Heart right ventricle (tissue), 16 donors: ENCODE data around the gene ZNF764. TPM values are rescaled to one million over a fixed set of nuclear protein-coding genes. Genes with fewer than 3 reads are reported as not detected.
A peak's percentile ranks its signal among the peaks of the same experiment; 100 is the strongest.

Experiments used
- ATAC-seq, 8 donors: fragments of 200-7000 bp; cut with Tn5 transposase; one replicate each; pipeline ENCODE4 v1.9.1; 2020; ENCODE audit warnings: mild to moderate bottlenecking in 8 of 8, moderate library complexity in 8 of 8, moderate number of reproducible peaks in 1 of 8
- DNase-seq, 2 donors: peaks; one replicate each; pipeline ENCODE4 v3.0.0-alpha.2; 2020
- H3K27ac ChIP-seq, 10 donors: fragments of 200-600 bp; sonication (generic) in 2 of 10; one replicate each; pipeline versions ENCODE4 v1.5.0 to v1.8.0; 2020 to 2022; ENCODE audit warnings: mild to moderate bottlenecking in 3 of 10
- H3K27me3 ChIP-seq, 7 donors: fragments of 200-600 bp; one replicate each; pipeline ENCODE4 v1.8.0; 2021 to 2022; ENCODE audit warnings: mild to moderate bottlenecking in 2 of 7
- H3K36me3 ChIP-seq, 9 donors: fragments of 200-600 bp; sonication (generic) in 1 of 9; one replicate each; pipeline versions ENCODE4 v1.5.0 to v1.8.0; 2020 to 2022; ENCODE audit warnings: mild to moderate bottlenecking in 2 of 9
- H3K4me1 ChIP-seq, 9 donors: fragments of 200-600 bp; sonication (generic) in 1 of 9; one replicate each; pipeline versions ENCODE4 v1.5.0 to v1.8.0; 2020 to 2022; ENCODE audit warnings: mild to moderate bottlenecking in 4 of 9
- H3K4me3 ChIP-seq, 10 donors: fragments of 200-600 bp; sonication (generic) in 2 of 10; one replicate each; pipeline versions ENCODE4 v1.5.0 to v1.8.0; 2020 to 2022; ENCODE audit warnings: mild to moderate bottlenecking in 7 of 10, moderate library complexity in 2 of 10
- H3K9me3 ChIP-seq, 11 donors: fragments of 200-600 bp in 10 of 11; sonication (generic) in 2 of 11; one replicate each; pipeline versions ENCODE4 v1.5.0 to v1.8.0; 2013 to 2022; ENCODE audit warnings: mild to moderate bottlenecking in 2 of 11, control low read depth in 1 of 11, moderate library complexity in 1 of 11
- CTCF ChIP-seq, 9 donors: fragments of 200-600 bp; sonication (generic) in 2 of 9; IDR thresholded peaks; one replicate each; pipeline versions ENCODE4 v1.5.0 to v1.8.0; 2021 to 2022; ENCODE audit warnings: antibody characterized with exemption in 9 of 9, mild to moderate bottlenecking in 5 of 9, moderate library complexity in 1 of 9
- WGBS, 2 donors: extraction: QIAGEN DNeasy Blood & Tissue Kit; methylation state at CpG; one replicate each; pipeline ENCODE4 v1.1.7; 2013; ENCODE audit warnings: inconsistent platforms in 1 of 2; 5-methylcytosine and 5-hydroxymethylcytosine counted together
- intact Hi-C, 10 donors: fragments of 100-400 bp; cut with DNase I; formaldehyde crosslinking; loops; one replicate each; pipeline versions ENCODE4 v1.11.1 to v1.14.2; 2022
- polyA plus RNA-seq, 2 donors: library from polyadenylated mRNA; stranded (reverse); fragments of 200-250 nt; gene quantifications; one replicate each; pipeline ENCODE4 v1.2.3, GENCODE V29; 2013
- total RNA-seq, 10 donors: library from RNA; stranded (reverse); fragmentation: NEBNext Ultra II Directional in 3 of 10; extraction: Animal tissue kit (Norgen Biotek cat#: 25700) in 3 of 10; gene quantifications; one replicate each; pipeline versions ENCODE4 v1.2.1 to v1.2.4, GENCODE V29; 2021 to 2023
- donor health status: Arrhythmogenic right ventricular cardiomyopathy.
- donor health status: ischemic (EF 13 %, LVEDD 7.1; RV severe dilation, severe dysfunction).
- donor health status: healthy with polysubstance abuse.
- donor health status: DM: no; HTN: yes; CAD: no.
- donor health status: DM: no; HTN: no; CAD: no.
- donor health status: ischemic (EF 25% LVEDD 6.9; RV normal size, moderate dysfunction).
- donor health status: ischemic (EF 25% LVEDD 5.7; RV mildly dilated, moderate dysfunction).
- donor health status: healthy.
- donor health status: DM: yes; HTN: yes; CAD: no.
- donor health status: Ischemic cardiomyopathy.
- donor health status: ischemic (EF 35%, LVEDD 5.7; RV mildly dilated, moderate dysfunction).
- donor health status: nonischemic (EF 11% LVEDD 7.7; RV severe dilation, severe dysfunction).
- donor health status: DM: yes; HTN: yes; CAD: no.
- donor health status: PGD.
- donor health status: ischemic (EF 29% LVEDD 5.4; RV normal size, mild dysfunction).
- donor health status: nonischemic (EF 23%, LVEDD 6.1; RV moderate dilation, normal function).

The ZNF764 gene
- total and polyA plus RNA-seq, 12 donors: 5.6 to 15.3 (median 10.3) TPM

GRCh38 chr16:30558789-30559377, 709 bp upstream of the ZNF764 start:
- DNase-seq: no peak
- intact Hi-C loops: loop anchor here in 6 of 10 donors (1.0 to 2.0 kb wide), 4 partner anchors 11 to 32 kb away; partner anchors contain the start of genes ZNF747 (in 2 of the 6) and ZNF768 (in 1 of the 6)
- Histone ChIP-seq H3K9me3 (no peaks in the 10 kb centered on the region), H3K4me3 (peak overlapping the region in 9 of 10 donors; percentile 4 to 98 (median 79)), H3K27ac (peak overlapping the region; percentile 21 to 99 (median 95)), H3K36me3 (peaks cover 0 to 29% (median 15%) of the 10 kb centered on the region in 9 donors), H3K27me3 (no peaks in the 10 kb centered on the region), H3K4me1 (peaks cover 0 to 57% (median 40%) of the 10 kb centered on the region in 9 donors)
- TF ChIP-seq CTCF (IDR thresholded peaks at IDR 0.05): no peak
- ATAC-seq: no peak
- WGBS, 2 donors: 87 to 88% methylated on average over 21 of the region's 21 CpGs

GRCh38 chr16:30557707-30557956, 542 bp downstream of the ZNF764 start:
- H3K36me3 ChIP-seq: peaks cover 0 to 38% (median 15%) of the 10 kb centered on the region in 9 donors
- no peak for TF ChIP-seq CTCF (IDR thresholded peaks at IDR 0.05)
- no peaks in the 10 kb centered on the region for H3K27me3 ChIP-seq
- H3K4me1 ChIP-seq: peaks cover 0 to 69% (median 52%) of the 10 kb centered on the region in 9 donors
- ATAC-seq (peak in 2 of 8 donors; percentile 1 to 28), DNase-seq (no peak)
- no peaks in the 10 kb centered on the region for H3K9me3 ChIP-seq
- H3K4me3 ChIP-seq: peak overlapping the region; percentile 52 to 98 (median 80)
- intact Hi-C loops: loop anchor here in 3 of 10 donors (2.0 kb wide), 1 partner anchor 23 kb away; the partner anchor contains the start of gene ZNF747 (in 3 of the 3)
- WGBS, 2 donors: 0 to 1% methylated on average over 15 to 17 of the region's 17 CpGs
- peak overlapping the region; percentile 86 to 99 (median 96) for H3K27ac ChIP-seq

- intact Hi-C loops: loop anchor here in 3 of 10 donors (2.0 kb wide), 1 partner anchor 21 kb away; the partner anchor contains the start of gene ZNF747 (in 3 of the 3)
- Histone ChIP-seq H3K36me3 (peaks cover 0 to 40% (median 15%) of the 10 kb centered on the region in 9 donors), H3K27me3 (no peaks in the 10 kb centered on the region), H3K4me3 (no peak overlapping the region), H3K27ac (peak overlapping the region in 1 of 10 donors; percentile 99), H3K9me3 (no peaks in the 10 kb centered on the region), H3K4me1 (peaks cover 0 to 74% (median 54%) of the 10 kb centered on the region in 9 donors)
- 53 to 55% methylated on average over 10 of the region's 10 CpGs for WGBS, 2 donors
- no peak for TF ChIP-seq CTCF (IDR thresholded peaks at IDR 0.05)
- DNase-seq (no peak), ATAC-seq (no peak)
Measured at GRCh38 chr16:30556125-30556473, 2.1 kb downstream of the ZNF764 start.

- Histone ChIP-seq H3K27me3 (no peaks in the 10 kb centered on the region), H3K4me3 (no peak overlapping the region), H3K4me1 (peaks cover 0 to 69% (median 48%) of the 10 kb centered on the region in 9 donors), H3K27ac (peak overlapping the region in 2 of 10 donors; percentile 58 to 99), H3K9me3 (no peaks in the 10 kb centered on the region), H3K36me3 (peaks cover 0 to 40% (median 15%) of the 10 kb centered on the region in 9 donors)
- intact Hi-C loops: loop anchor here in 3 of 10 donors (2.0 kb wide), 1 partner anchor 21 kb away; the partner anchor contains the start of gene ZNF747 (in 3 of the 3)
- no peak for TF ChIP-seq CTCF (IDR thresholded peaks at IDR 0.05)
- ATAC-seq (no peak), DNase-seq (no peak)
- WGBS, 2 donors: 94 to 95% methylated on average over 67 to 69 of the region's 69 CpGs
Measured at GRCh38 chr16:30555315-30556124, 2.7 kb downstream of the ZNF764 start.
